ENCODE measurements around the gene GADD45G. TPM values are rescaled to one million over a fixed set of nuclear protein-coding genes. Genes with fewer than 3 reads are reported as not detected.

GADD45G gene
- total and polyA plus RNA-seq, 2 of the 8 experiments (the other 6 are each of a cell fraction or from before 2014, with no cell fraction given), result 7.0 to 11.4 TPM

GRCh38 chr9:89574309-89574708 is 30.5 kb upstream of the GADD45G start:
- Histone ChIP-seq H2BK120ac (replicated peaks; ENCODE audit: low read depth, low read length) (no peak overlapping the region), H3K23ac (ENCODE audit: insufficient read length) (no peak overlapping the region), H3K23me2 (ENCODE audit: low read depth, low read length) (no peaks in the 10 kb centered on the region), H2AK5ac (ENCODE audit: low read depth, low read length) (no peak overlapping the region), H2BK12ac (ENCODE audit: low read depth, low read length) (no peak overlapping the region), H3K79me1 (ENCODE audit: low read depth, low read length) (no peaks in the 10 kb centered on the region), H3K56ac (replicated peaks; ENCODE audit: insufficient read length, low read depth, low read length) (no peak overlapping the region), H4K5ac (ENCODE audit: insufficient read length, low read depth, low read length) (no peak overlapping the region), H2BK5ac (ENCODE audit: low read depth, low read length) (no peak overlapping the region), H4K20me1 (replicated peaks in 1 of 2; ENCODE audit: control insufficient read depth in 1 of 2, insufficient read depth in 2 of 2, low read length in 2 of 2) (no peaks in the 10 kb centered on the region), H2BK20ac (ENCODE audit: low read length) (no peak overlapping the region), H3K18ac (ENCODE audit: extremely low read depth, low read length) (no peak overlapping the region), H3K14ac (ENCODE audit: insufficient read length) (no peak overlapping the region), H3K4me2 (ENCODE audit: insufficient read depth in 1 of 2, low read depth in 2 of 2, low read length in 2 of 2) (no peak overlapping the region), H3K36me3 (ENCODE audit: control insufficient read depth in 2 of 4, insufficient read depth in 4 of 4, low read length in 3 of 4) (no peaks in the 10 kb centered on the region), H3K4me1 (replicated peaks in 1 of 4; ENCODE audit: control insufficient read depth in 3 of 4, insufficient read depth in 4 of 4, low read length in 3 of 4) (no peaks in the 10 kb centered on the region), H3K9me3 (ENCODE audit: insufficient read depth in 2 of 2, low read depth in 1 of 2, low read length in 1 of 2) (no peaks in the 10 kb centered on the region), H2AFZ (ENCODE audit: low read length) (no peak overlapping the region), H4K91ac (replicated peaks; ENCODE audit: insufficient read length, low read length) (no peak overlapping the region), H3K9ac (replicated peaks in 1 of 4; ENCODE audit: extremely low read depth in 1 of 4, low read depth in 3 of 4, low read length in 3 of 4) (no peak overlapping the region), H3K79me2 (ENCODE audit: control insufficient read depth in 1 of 2, insufficient read depth in 2 of 2, low read length in 2 of 2) (no peaks in the 10 kb centered on the region), H2BK15ac (ENCODE audit: low read length) (no peak overlapping the region), H3K4ac (replicated peaks; ENCODE audit: insufficient read length, low read depth, low read length) (no peak overlapping the region), H3K27me3 (replicated peaks in 1 of 4; ENCODE audit: control insufficient read depth in 3 of 4, extremely low read depth in 1 of 4, insufficient read depth in 3 of 4, low read length in 3 of 4) (no peaks in the 10 kb centered on the region), H4K8ac (ENCODE audit: extremely low read depth, insufficient read depth, low read length) (no peak overlapping the region), H3K4me3 (ENCODE audit: extremely low read depth in 1 of 4, insufficient read depth in 2 of 4, low read depth in 3 of 4, low read length in 4 of 4) (no peak overlapping the region), H3K27ac (ENCODE audit: low read depth, low read length) (no peak overlapping the region)
- POLR2A ChIA-PET (ENCODE audit: partially characterized antibody), result no interaction called here
- CTCF ChIA-PET (ENCODE audit: partially characterized antibody), result interaction anchor here (1.1 to 7.1 kb wide), 5 partner anchors 18 to 567 kb away, joined by 4 to 101 read pairs (median 10); no protein-coding TSS in a partner anchor
- DNase-seq (ENCODE audit: low read depth in 1 of 2, low spot score in 2 of 2), result no peak
- 88% methylated on average over 4 of the region's 4 CpGs; no CpG with 5 or more reads in 1 of the 2 experiments for WGBS, 2 experiments (ENCODE audit: extremely low coverage in 1 of 2, insufficient coverage in 1 of 2, insufficient read length in 1 of 2, insufficient replicate concordance in 2 of 2, low coverage in 1 of 2, low lambda C conversion rate in 2 of 2, missing lambda C conversion rate in 1 of 2)
- FAIRE-seq, result no peak
- TF ChIP-seq ASH2L (IDR thresholded peaks at IDR 0.05; ENCODE audit: low read length) (no peak), GABPA (IDR thresholded peaks at IDR 0.05; ENCODE audit: borderline replicate concordance, insufficient read depth, low read length) (no peak)
